ENCODE results near the gene DAP. TPM values are rescaled to one million over a fixed set of nuclear protein-coding genes. Genes with fewer than 3 reads are reported as not detected.

DAP gene
- total RNA-seq, 1 donor: 20.1 TPM

- Histone ChIP-seq H3K4me1 (ENCODE audit: insufficient read depth, low read length) (peaks cover 77% of the 10 kb centered on the region), H3K9me3 (ENCODE audit: low read depth, low read length) (no peaks in the 10 kb centered on the region), H3K27me3 (ENCODE audit: insufficient read depth, low read length) (no peaks in the 10 kb centered on the region), H3K4me3 (ENCODE audit: low read length) (no peak overlapping the region)
These were observed 130.9 kb downstream of the DAP start for GRCh38 chr5:10630126-10630525.

- Histone ChIP-seq H3K9me3 (ENCODE audit: low read depth, low read length) (no peaks in the 10 kb centered on the region), H3K4me3 (ENCODE audit: low read length) (no peak overlapping the region), H3K4me1 (ENCODE audit: insufficient read depth, low read length) (peaks cover 73% of the 10 kb centered on the region), H3K27me3 (ENCODE audit: insufficient read depth, low read length) (no peaks in the 10 kb centered on the region)
These were observed 131.4 kb downstream of the DAP start for GRCh38 chr5:10629682-10630081.

Other genes starting within 250 kb of the DAP start
- 2.7 TPM for gene ANKRD33B, start 197.2 kb downstream of the DAP start, total RNA-seq

Data from mononuclear cell (primary cell).